GM23338 (cell line): Measurements from ENCODE around the gene MRPL52. TPM values are rescaled to one million over a fixed set of nuclear protein-coding genes. Genes with fewer than 3 reads are reported as not detected.
A peak's percentile ranks its signal among the peaks of the same experiment; 100 is the strongest.

Experiments
- ATAC-seq: fragments of 200-7000 bp; cut with Tn5 transposase; 3 replicates; pipeline ENCODE4 v1.9.1; 2020
- DNase-seq: peaks from one replicate; pipeline ENCODE4 v3.0.0-alpha.2; 2015; ENCODE audit warnings: low spot score
- H2AFZ ChIP-seq: fragments of 200-600 bp; sonication (generic); 2 replicates; pipeline ENCODE4 v1.8.0; 2016; ENCODE audit warnings: antibody characterized with exemption, mild to moderate bottlenecking, moderate library complexity
- H3F3A ChIP-seq: fragments of 200-600 bp; sonication (generic); replicated peaks from 2 replicates; pipeline ENCODE4 v1.8.0; 2017; ENCODE audit warnings: antibody characterized with exemption, mixed run types, low read depth
- H3K27ac ChIP-seq: fragments of 200-600 bp; sonication (generic); 2 replicates; pipeline ENCODE4 v1.6.1; 2016; ENCODE audit warnings: low read depth
- H3K27me3 ChIP-seq: fragments of 200-600 bp; sonication (generic); 2 replicates; pipeline ENCODE4 v1.8.0; 2016; ENCODE audit warnings: mild to moderate bottlenecking, mixed run types, moderate library complexity; ENCODE audit not compliant: insufficient read depth
- H3K36me3 ChIP-seq: fragments of 200-600 bp; sonication (generic); 2 replicates; pipeline ENCODE4 v1.8.0; 2016; ENCODE audit warnings: mild to moderate bottlenecking; ENCODE audit not compliant: insufficient read depth
- H3K4me1 ChIP-seq: fragments of 200-600 bp; sonication (generic); 2 replicates; pipeline ENCODE4 v1.8.0; 2016; ENCODE audit warnings: mild to moderate bottlenecking, moderate library complexity; ENCODE audit not compliant: insufficient read depth
- H3K4me2 ChIP-seq: fragments of 200-600 bp; sonication (generic); 2 replicates; pipeline ENCODE4 v1.7.1; 2017; ENCODE audit warnings: mixed run types
- H3K4me3 ChIP-seq: fragments of 200-600 bp; sonication (generic); 2 replicates; pipeline ENCODE4 v1.6.1; 2016; ENCODE audit warnings: mixed run types
- H3K79me2 ChIP-seq: fragments of 200-600 bp; sonication (generic); replicated peaks from 2 replicates; pipeline ENCODE4 v1.8.0; 2017; ENCODE audit warnings: mild to moderate bottlenecking; ENCODE audit not compliant: insufficient read depth
- H3K9me2 ChIP-seq: fragments of 200-600 bp; sonication (generic); 2 replicates; pipeline ENCODE4 v1.8.0; 2017; ENCODE audit not compliant: insufficient read depth
- H4K20me1 ChIP-seq: fragments of 200-600 bp; sonication (generic); replicated peaks from 2 replicates; pipeline ENCODE4 v1.8.0; 2017; ENCODE audit warnings: mild to moderate bottlenecking; ENCODE audit not compliant: insufficient read depth
- H3K27ac Mint-ChIP-seq: 2 replicates; pipeline ENCODE4 v1.8.0; 2020; ENCODE audit warnings: inconsistent platforms, mild to moderate bottlenecking, moderate library complexity, mixed read lengths
- H3K27me3 Mint-ChIP-seq: 3 replicates; pipeline ENCODE4 v1.8.0; 2022; ENCODE audit warnings: low read depth, mild to moderate bottlenecking, moderate library complexity, mixed read lengths, inconsistent platforms; ENCODE audit not compliant: insufficient read depth, poor library complexity
- H3K36me3 Mint-ChIP-seq: 3 replicates; pipeline ENCODE4 v1.8.0; 2021; ENCODE audit warnings: low read depth, mild to moderate bottlenecking, inconsistent platforms, moderate library complexity, mixed read lengths
- H3K4me1 Mint-ChIP-seq: 3 replicates; pipeline ENCODE4 v1.8.0; 2020; ENCODE audit warnings: mild to moderate bottlenecking, inconsistent platforms, mixed read lengths
- H3K4me3 Mint-ChIP-seq: 3 replicates; pipeline ENCODE4 v1.8.0; 2021; ENCODE audit warnings: moderate library complexity, mild to moderate bottlenecking, inconsistent platforms, mixed read lengths
- H3K9me3 Mint-ChIP-seq: 3 replicates; pipeline ENCODE4 v1.8.0; 2020; ENCODE audit warnings: moderate library complexity, mild to moderate bottlenecking, inconsistent platforms, mixed read lengths
- CREB1 ChIP-seq: fragments of 250-450 bp; sonication (Bioruptor Pico); IDR thresholded peaks from 2 replicates; pipeline ENCODE4 v1.5.0; 2020; ENCODE audit warnings: low read depth, mild to moderate bottlenecking, moderate library complexity
- EZH2 ChIP-seq: fragments of 200-600 bp; sonication (generic); IDR thresholded peaks from one replicate; pipeline ENCODE4 v1.8.0; 2017; ENCODE audit warnings: antibody characterized with exemption, mild to moderate bottlenecking, low read depth; ENCODE audit not compliant: unreplicated experiment
- EZH2phosphoT487 ChIP-seq: fragments of 200-600 bp; sonication (generic); IDR thresholded peaks from one replicate; pipeline ENCODE4 v1.8.1; 2018; ENCODE audit warnings: antibody characterized with exemption; ENCODE audit not compliant: unreplicated experiment
- POLR2AphosphoS5 ChIP-seq: IDR thresholded peaks from 2 replicates; pipeline ENCODE4 v1.6.1; 2016; ENCODE audit warnings: antibody characterized with exemption, low read depth
- STAT1 ChIP-seq: IDR thresholded peaks from one replicate; pipeline ENCODE4 v1.6.1; 2016; ENCODE audit warnings: antibody characterized with exemption; ENCODE audit not compliant: unreplicated experiment
- ZNF114 ChIP-seq: fragments of 250-450 bp; sonication (Bioruptor Pico); IDR thresholded peaks from 2 replicates; pipeline ENCODE4 v1.5.0; 2020; ENCODE audit warnings: mild to moderate bottlenecking, moderate library complexity
- ZNF331 ChIP-seq: fragments of 250-450 bp; sonication (Bioruptor Pico); IDR thresholded peaks from 2 replicates; pipeline ENCODE4 v1.5.0; 2020; ENCODE audit warnings: low read depth, mild to moderate bottlenecking, moderate library complexity
- polyA plus RNA-seq: library from polyadenylated mRNA; unstranded; fragments of >200 nt; fragmentation: Nextera tagmentation; extraction: Ambion mirVana; gene quantifications from 2 replicates; pipeline ENCODE4 v1.2.1, GENCODE V29; 2016
- total RNA-seq: library from RNA; depleted of rRNA; stranded (reverse); fragments of >200 nt; shearing (Covaris generic); gene quantifications from 2 replicates; pipeline ENCODE4 v1.2.3, GENCODE V29; 2014
- TF ChIP-seq, protein P1 (sequence below), 2 experiments: fragments of 200-600 bp in 1 of 2; sonication (generic) in 1 of 2; conservative IDR thresholded peaks; 2 replicates each; pipeline versions ENCODE4 v1.5.1 to v1.6.1; 2016 to 2017; ENCODE audit warnings: antibody characterized with exemption in 2 of 2, low read depth in 2 of 2, mild to moderate bottlenecking in 2 of 2, moderate library complexity in 1 of 2
- TF ChIP-seq, protein P2 (sequence below): IDR thresholded peaks from one replicate; pipeline ENCODE4 v1.6.1; 2018; ENCODE audit warnings: antibody characterized with exemption; ENCODE audit not compliant: unreplicated experiment

MRPL52 gene
- total and polyA plus RNA-seq, 2 experiments from 2014 or later: 131 to 617 TPM

DNA sequence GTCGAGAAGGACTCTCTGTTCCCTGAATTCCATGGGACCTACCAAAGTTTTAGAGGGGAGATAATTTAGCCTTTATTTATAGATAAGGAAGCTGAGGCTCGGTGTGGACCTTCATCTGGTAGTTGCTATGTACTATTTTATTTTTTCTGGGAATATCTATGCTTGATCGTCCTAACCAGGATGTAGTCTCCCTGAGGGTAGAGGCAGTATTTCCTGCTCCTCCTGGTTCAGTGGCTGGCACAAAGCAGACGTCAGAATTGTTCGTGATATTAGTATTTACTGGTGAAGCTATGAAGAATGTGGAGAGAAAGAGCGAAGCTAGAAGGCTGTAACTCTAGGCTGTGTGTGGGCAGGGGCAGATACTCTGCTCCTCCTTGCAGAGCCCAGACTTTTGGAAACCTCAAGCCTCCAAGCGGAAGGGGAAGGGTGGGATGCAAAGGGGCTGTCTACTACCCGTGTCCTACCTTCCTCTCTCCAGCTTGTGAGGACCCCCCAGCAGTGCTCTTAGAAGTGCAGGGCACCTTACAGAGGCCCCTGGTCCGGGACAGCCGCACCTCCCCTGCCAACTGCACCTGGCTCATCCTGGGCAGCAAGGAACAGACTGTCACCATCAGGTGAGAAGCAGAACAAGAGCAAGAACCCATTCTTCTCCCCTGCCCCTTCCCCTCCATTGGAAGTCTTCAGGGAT is 43.3 kb downstream of the MRPL52 start:
- Histone ChIP-seq H3K4me3 (peak overlapping the region; percentile 96), H3F3A (peaks cover 7% of the 10 kb centered on the region; the same call in 1 of the 2 replicates), H3K36me3 (no peaks in the 10 kb centered on the region), H3K9me2 (no peaks in the 10 kb centered on the region), H3K4me1 (peaks cover 19% of the 10 kb centered on the region), H3K79me2 (no peaks in the 10 kb centered on the region), H3K4me2 (peak overlapping the region; percentile 73), H4K20me1 (no peaks in the 10 kb centered on the region), H3K27me3 (no peaks in the 10 kb centered on the region), H3K27ac (no peak overlapping the region), H2AFZ (no peak overlapping the region)
- Mint-ChIP-seq H3K36me3 (peaks cover 21% of the 10 kb centered on the region), H3K4me1 (peaks cover 13% of the 10 kb centered on the region), H3K4me3 (peak overlapping the region; percentile 89), H3K27me3 (peaks cover 20% of the 10 kb centered on the region), H3K9me3 (no peaks in the 10 kb centered on the region), H3K27ac (peak overlapping the region; percentile 83)
- TF ChIP-seq EZH2 (no peak), ZNF114 (CRISPR knock-in tag) (no peak)
- TF ChIP-seq, protein P1, sequence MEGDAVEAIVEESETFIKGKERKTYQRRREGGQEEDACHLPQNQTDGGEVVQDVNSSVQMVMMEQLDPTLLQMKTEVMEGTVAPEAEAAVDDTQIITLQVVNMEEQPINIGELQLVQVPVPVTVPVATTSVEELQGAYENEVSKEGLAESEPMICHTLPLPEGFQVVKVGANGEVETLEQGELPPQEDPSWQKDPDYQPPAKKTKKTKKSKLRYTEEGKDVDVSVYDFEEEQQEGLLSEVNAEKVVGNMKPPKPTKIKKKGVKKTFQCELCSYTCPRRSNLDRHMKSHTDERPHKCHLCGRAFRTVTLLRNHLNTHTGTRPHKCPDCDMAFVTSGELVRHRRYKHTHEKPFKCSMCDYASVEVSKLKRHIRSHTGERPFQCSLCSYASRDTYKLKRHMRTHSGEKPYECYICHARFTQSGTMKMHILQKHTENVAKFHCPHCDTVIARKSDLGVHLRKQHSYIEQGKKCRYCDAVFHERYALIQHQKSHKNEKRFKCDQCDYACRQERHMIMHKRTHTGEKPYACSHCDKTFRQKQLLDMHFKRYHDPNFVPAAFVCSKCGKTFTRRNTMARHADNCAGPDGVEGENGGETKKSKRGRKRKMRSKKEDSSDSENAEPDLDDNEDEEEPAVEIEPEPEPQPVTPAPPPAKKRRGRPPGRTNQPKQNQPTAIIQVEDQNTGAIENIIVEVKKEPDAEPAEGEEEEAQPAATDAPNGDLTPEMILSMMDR (conservative IDR thresholded peaks at IDR 0.05; ENCODE audit: low read depth in 2 of 2): no peak
- DNase-seq: no peak
- ATAC-seq: no peak

DNA sequence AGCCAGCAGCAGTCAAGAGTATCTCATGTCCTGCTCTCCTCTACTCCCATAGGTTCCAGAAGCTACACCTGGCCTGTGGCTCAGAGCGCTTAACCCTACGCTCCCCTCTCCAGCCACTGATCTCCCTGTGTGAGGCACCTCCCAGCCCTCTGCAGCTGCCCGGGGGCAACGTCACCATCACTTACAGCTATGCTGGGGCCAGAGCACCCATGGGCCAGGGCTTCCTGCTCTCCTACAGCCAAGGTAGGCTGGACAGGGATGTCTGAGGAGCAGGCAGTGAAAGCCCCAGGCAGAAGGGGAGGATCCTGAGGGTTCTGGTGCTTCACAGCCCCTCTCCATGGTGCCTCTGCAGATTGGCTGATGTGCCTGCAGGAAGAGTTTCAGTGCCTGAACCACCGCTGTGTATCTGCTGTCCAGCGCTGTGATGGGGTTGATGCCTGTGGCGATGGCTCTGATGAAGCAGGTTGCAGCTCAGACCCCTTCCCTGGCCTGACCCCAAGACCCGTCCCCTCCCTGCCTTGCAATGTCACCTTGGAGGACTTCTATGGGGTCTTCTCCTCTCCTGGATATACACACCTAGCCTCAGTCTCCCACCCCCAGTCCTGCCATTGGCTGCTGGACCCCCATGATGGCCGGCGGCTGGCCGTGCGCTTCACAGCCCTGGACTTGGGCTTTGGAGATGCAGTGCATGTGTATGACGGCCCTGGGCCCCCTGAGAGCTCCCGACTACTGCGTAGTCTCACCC is 45.5 kb downstream of the MRPL52 start:
- no peak overlapping the region for H3K4me2 ChIP-seq
- DNase-seq: no peak

More for the DNA sequence above, 45.5 kb downstream of the MRPL52 start:
- Mint-ChIP-seq H3K4me3 (no peak overlapping the region), H3K27ac (no peak overlapping the region), H3K4me1 (peaks cover 13% of the 10 kb centered on the region), H3K27me3 (peaks cover 20% of the 10 kb centered on the region), H3K9me3 (no peaks in the 10 kb centered on the region), H3K36me3 (peaks cover 23% of the 10 kb centered on the region)
- Histone ChIP-seq H3K4me1 (peaks cover 13% of the 10 kb centered on the region), H3F3A (peaks cover 7% of the 10 kb centered on the region; the same call in 1 of the 2 replicates), H3K9me2 (no peaks in the 10 kb centered on the region), H2AFZ (no peak overlapping the region), H3K4me3 (no peak overlapping the region), H3K27me3 (no peaks in the 10 kb centered on the region), H3K79me2 (no peaks in the 10 kb centered on the region), H3K36me3 (no peaks in the 10 kb centered on the region), H4K20me1 (no peaks in the 10 kb centered on the region), H3K27ac (no peak overlapping the region)
- ATAC-seq: no peak
- TF ChIP-seq, protein P1 (conservative IDR thresholded peaks at IDR 0.05; ENCODE audit: low read depth in 2 of 2): no peak
- TF ChIP-seq ZNF331 (CRISPR knock-in tag): no peak
- TF ChIP-seq, protein P2, sequence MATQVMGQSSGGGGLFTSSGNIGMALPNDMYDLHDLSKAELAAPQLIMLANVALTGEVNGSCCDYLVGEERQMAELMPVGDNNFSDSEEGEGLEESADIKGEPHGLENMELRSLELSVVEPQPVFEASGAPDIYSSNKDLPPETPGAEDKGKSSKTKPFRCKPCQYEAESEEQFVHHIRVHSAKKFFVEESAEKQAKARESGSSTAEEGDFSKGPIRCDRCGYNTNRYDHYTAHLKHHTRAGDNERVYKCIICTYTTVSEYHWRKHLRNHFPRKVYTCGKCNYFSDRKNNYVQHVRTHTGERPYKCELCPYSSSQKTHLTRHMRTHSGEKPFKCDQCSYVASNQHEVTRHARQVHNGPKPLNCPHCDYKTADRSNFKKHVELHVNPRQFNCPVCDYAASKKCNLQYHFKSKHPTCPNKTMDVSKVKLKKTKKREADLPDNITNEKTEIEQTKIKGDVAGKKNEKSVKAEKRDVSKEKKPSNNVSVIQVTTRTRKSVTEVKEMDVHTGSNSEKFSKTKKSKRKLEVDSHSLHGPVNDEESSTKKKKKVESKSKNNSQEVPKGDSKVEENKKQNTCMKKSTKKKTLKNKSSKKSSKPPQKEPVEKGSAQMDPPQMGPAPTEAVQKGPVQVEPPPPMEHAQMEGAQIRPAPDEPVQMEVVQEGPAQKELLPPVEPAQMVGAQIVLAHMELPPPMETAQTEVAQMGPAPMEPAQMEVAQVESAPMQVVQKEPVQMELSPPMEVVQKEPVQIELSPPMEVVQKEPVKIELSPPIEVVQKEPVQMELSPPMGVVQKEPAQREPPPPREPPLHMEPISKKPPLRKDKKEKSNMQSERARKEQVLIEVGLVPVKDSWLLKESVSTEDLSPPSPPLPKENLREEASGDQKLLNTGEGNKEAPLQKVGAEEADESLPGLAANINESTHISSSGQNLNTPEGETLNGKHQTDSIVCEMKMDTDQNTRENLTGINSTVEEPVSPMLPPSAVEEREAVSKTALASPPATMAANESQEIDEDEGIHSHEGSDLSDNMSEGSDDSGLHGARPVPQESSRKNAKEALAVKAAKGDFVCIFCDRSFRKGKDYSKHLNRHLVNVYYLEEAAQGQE: no peak
- no peak for TF ChIP-seq POLR2AphosphoS5
- TF ChIP-seq EZH2phosphoT487: no peak
- TF ChIP-seq STAT1: no peak
- TF ChIP-seq CREB1: no peak
